Activated T-helper 17 cell treated with anti-CD3 and anti-CD28 coated beads, Interleukin-2, amount 50 U/mL, for 72 hours (primary cell): ENCODE data around the gene ARHGAP18. TPM values are rescaled to one million over a fixed set of nuclear protein-coding genes. Genes with fewer than 3 reads are reported as not detected.
A peak's percentile ranks its signal among the peaks of the same experiment; 100 is the strongest.

Experiments
- ATAC-seq: fragments of 150-1000 bp; cut with Tn5 transposase; replicated peaks from 2 replicates; pipeline ENCODE4 v1.10.0; 2021; ENCODE audit warnings: mild to moderate bottlenecking, moderate library complexity
- H3K27ac Mint-ChIP-seq: one replicate; pipeline ENCODE4 v1.8.0; 2022; ENCODE audit warnings: mixed read lengths
- H3K27me3 Mint-ChIP-seq: one replicate; pipeline ENCODE4 v1.8.0; 2022; ENCODE audit warnings: mixed read lengths
- H3K36me3 Mint-ChIP-seq: one replicate; pipeline ENCODE4 v1.8.0; 2022; ENCODE audit warnings: low read depth, mild to moderate bottlenecking, mixed read lengths
- H3K4me1 Mint-ChIP-seq: one replicate; pipeline ENCODE4 v1.8.0; 2022; ENCODE audit warnings: mixed read lengths
- H3K4me3 Mint-ChIP-seq: one replicate; pipeline ENCODE4 v1.8.0; 2022; ENCODE audit warnings: mild to moderate bottlenecking, mixed read lengths
- H3K9me3 Mint-ChIP-seq: one replicate; pipeline ENCODE4 v1.8.0; 2022; ENCODE audit warnings: mixed read lengths
- total RNA-seq, 2 donors: library from RNA; stranded (reverse); gene quantifications; one replicate each; pipeline ENCODE4 v1.2.3, GENCODE V29; 2022

ARHGAP18 gene
- total RNA-seq, 2 donors from 2014 or later, result 7.9 to 9.5 TPM

DNA sequence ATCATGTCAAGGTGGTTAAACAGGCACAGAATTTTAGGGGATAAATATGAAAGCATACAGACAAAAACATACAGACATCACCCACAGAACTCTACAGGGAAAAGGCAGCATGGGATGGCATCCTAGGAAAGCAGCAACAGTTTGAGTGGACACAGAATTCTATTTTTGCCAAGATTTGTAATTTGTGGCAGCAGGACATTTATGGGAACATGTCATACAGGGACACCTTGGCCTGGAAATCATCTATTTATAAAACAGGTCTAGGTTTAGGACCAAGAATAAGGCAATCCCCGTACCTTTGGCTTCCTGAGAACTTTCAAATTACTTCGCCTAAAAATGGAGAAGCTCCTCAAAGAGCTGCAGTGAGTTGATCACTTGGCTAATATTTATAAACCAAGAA lies 17.5 kb downstream of the ARHGAP18 start:
- Mint-ChIP-seq H3K27me3 (no peaks in the 10 kb centered on the region), H3K4me1 (peaks cover 7% of the 10 kb centered on the region), H3K9me3 (no peaks in the 10 kb centered on the region), H3K36me3 (no peaks in the 10 kb centered on the region), H3K4me3 (no peak overlapping the region), H3K27ac (no peak overlapping the region)
- ATAC-seq, result no peak

DNA sequence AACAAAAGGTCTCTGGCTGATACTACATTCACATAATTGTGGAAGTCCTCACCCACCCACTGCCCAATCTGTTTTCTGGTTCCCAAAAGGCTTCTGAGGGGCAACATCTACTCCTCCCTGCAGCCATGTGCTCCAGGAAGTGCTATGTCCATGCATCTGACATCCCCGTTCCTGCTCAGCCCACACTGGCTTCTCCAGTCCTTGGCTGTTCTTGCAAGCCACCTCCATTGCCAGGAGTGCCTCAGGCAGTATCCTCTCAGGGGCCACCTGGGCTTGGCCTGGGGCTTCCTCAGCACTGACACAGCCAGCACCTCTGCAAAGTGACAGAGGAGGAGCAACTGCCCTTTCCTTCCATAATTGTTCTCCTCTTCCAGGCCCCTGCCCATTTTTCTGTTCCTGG lies 18.3 kb downstream of the ARHGAP18 start:
- peaks cover 14% of the 10 kb centered on the region for H3K4me1 Mint-ChIP-seq
- H3K27ac Mint-ChIP-seq, result no peak overlapping the region
- no peaks in the 10 kb centered on the region for H3K27me3 Mint-ChIP-seq
- H3K4me3 Mint-ChIP-seq, result no peak overlapping the region
- no peaks in the 10 kb centered on the region for H3K36me3 Mint-ChIP-seq
- ATAC-seq, result no peak
- no peaks in the 10 kb centered on the region for H3K9me3 Mint-ChIP-seq

DNA sequence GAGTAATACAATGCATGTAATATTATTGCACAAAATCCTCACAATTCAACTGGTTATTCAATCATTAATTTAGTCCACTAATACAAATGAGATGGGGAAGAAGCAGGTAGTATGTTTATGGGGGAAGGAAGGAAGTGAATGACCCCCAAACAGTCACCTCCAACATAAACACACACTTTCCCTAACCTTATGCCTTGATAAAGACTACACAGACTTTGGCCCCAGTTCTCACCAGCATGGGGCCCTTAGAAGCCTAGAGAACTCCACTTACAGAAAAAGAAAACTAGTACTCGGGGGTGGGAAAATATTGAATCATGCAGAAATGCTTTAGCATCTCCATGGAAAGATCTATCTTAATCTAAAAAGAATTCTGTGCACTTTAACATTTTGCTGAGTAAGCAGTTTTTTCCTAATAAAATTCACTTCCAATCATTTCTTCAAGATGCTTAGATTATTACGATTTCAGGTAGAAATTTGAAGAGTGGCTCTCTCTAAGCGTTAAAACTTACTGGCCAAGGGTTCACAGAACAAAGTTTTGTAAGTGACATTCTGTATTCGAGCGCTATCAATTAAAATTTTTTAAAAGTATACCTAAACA lies 18.8 kb downstream of the ARHGAP18 start:
- peaks cover 17% of the 10 kb centered on the region for H3K4me1 Mint-ChIP-seq

DNA sequence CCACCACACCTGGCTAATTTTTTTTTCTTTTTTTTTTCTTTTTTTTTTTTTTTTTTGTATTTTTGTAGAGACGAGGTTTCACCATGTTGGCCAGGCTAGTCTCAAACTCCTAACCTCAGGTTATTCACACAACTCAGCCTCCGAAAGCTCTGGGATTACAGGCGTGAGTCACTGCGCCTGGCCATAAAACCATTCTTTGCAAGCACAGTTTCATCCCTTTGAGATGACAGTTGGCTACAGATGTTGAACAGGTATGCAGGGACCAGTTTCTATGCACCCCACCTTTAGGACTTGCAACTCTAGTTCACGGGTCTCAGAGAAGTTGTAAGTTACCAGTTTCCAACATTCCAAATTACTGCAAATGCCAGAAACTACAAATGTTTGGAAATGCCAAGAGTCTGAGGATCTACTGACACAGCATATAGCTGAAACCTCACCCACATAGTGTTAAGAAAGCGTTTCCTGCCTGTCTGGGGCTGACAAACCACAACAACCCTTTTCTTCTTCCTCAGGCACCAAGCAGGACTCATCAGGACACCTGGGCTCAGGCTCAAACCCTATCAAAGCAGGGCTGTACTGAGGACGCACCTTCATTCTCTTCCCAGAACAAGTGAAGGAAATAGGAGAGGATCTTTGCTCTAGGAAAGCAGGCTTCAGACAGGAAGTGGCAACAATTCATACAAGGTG lies 22.9 kb downstream of the ARHGAP18 start:
- Mint-ChIP-seq H3K9me3 (no peaks in the 10 kb centered on the region), H3K27ac (peak overlapping the region; percentile 2), H3K4me1 (peaks cover 37% of the 10 kb centered on the region), H3K27me3 (no peaks in the 10 kb centered on the region), H3K36me3 (no peaks in the 10 kb centered on the region), H3K4me3 (peak overlapping the region; percentile 32)
- peak; percentile 79 for ATAC-seq

More for the DNA sequence above, 18.8 kb downstream of the ARHGAP18 start:
- H3K36me3 Mint-ChIP-seq, result no peaks in the 10 kb centered on the region
- no peak overlapping the region for H3K27ac Mint-ChIP-seq
- H3K9me3 Mint-ChIP-seq, result no peaks in the 10 kb centered on the region
- no peak for ATAC-seq
- no peak overlapping the region for H3K4me3 Mint-ChIP-seq
- no peaks in the 10 kb centered on the region for H3K27me3 Mint-ChIP-seq

DNA sequence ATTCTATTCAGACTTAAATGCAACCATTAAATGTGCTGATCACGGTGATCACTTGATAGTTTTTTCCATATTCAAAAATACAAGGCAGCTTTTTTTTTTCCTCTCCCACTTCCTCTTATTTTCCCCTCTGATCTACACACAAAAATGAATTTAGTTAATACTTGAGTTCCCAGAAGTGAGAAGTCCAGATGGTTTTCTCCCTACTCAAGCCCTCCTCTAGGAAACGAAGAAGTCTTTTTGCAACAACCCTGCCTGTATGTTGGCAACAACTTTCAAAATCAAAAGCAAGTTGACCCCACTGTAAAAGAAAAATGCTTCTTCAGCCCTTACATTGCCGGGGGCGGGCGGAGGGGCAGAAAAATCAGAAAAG lies 24.3 kb downstream of the ARHGAP18 start:
- Mint-ChIP-seq H3K27me3 (no peaks in the 10 kb centered on the region), H3K4me3 (no peak overlapping the region), H3K36me3 (no peaks in the 10 kb centered on the region), H3K9me3 (no peaks in the 10 kb centered on the region), H3K4me1 (peaks cover 37% of the 10 kb centered on the region), H3K27ac (no peak overlapping the region)
- no peak for ATAC-seq

DNA sequence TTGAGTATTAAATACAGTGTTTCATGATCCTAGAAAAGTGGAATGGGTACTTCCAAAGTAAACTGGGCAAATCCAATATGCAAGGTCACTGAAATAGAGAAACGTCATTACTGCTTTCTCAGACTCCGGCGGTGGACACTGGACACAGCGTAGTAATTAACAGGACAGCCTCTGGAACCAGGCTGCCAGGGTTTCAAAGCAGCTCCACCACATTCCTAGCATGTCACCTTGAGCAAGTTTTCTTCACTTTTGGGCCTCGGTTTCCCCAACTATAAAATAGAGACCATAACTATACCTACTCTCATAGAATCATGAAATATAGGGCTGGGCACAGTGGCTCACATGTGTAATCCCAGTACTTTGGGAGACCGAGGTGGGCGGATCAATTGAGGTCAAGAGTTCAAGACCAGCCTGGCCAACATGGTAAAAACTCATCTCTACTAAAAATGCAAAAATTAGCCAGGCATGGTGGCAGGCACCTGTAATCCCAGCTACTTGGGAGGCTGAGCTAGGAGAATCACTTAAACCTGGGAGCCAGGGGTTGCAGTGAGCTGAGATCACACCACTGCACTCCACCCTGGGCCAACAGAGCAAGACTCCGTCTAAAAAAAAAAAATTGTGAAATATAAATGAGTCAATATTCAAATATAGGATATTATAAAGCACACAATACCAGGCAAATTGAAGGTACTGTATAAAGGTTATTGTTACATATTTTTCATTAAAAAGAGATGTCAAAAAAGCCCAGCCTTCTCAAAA lies 24.9 kb downstream of the ARHGAP18 start:
- Mint-ChIP-seq H3K4me3 (no peak overlapping the region), H3K27me3 (no peaks in the 10 kb centered on the region), H3K9me3 (no peaks in the 10 kb centered on the region), H3K36me3 (no peaks in the 10 kb centered on the region), H3K27ac (no peak overlapping the region), H3K4me1 (peaks cover 37% of the 10 kb centered on the region)
- ATAC-seq, result no peak

DNA sequence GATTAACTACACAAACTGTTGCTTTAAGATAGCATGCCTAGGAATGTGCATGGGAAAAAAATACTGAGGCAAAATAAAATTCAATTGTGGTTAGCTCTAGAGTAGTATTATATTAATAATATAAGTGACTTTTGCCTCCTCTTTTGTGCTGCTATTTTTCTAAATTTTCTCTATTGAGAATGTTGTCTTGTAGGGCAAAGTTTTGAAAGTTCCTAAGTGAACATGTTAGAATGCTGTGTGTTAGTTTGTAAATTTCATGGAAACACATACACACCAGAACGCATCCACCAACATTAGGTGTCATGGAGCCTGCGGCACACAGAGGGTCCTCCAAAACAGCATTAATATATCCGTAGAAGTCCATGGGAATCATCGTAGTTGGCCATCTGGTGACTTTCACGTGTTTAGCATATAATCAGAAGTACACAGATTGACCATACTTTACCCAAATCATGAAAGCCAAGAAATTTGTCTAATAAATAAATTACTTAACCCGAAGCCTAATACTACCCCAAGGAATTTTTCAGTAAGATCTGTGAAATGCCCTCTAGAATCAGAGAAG lies 25.6 kb downstream of the ARHGAP18 start:
- Mint-ChIP-seq H3K4me1 (peaks cover 37% of the 10 kb centered on the region), H3K27me3 (no peaks in the 10 kb centered on the region), H3K4me3 (peak overlapping the region; percentile 62), H3K36me3 (no peaks in the 10 kb centered on the region), H3K27ac (peak overlapping the region; percentile 52), H3K9me3 (no peaks in the 10 kb centered on the region)
- no peak for ATAC-seq

GRCh38 chr6:129683601-129684322 lies 26.2 kb downstream of the ARHGAP18 start:
- Mint-ChIP-seq H3K27me3 (no peaks in the 10 kb centered on the region), H3K27ac (peak overlapping the region; percentile 52), H3K36me3 (no peaks in the 10 kb centered on the region), H3K4me3 (peak overlapping the region; percentile 62), H3K4me1 (peaks cover 37% of the 10 kb centered on the region), H3K9me3 (no peaks in the 10 kb centered on the region)
- peak; percentile 94 for ATAC-seq

DNA sequence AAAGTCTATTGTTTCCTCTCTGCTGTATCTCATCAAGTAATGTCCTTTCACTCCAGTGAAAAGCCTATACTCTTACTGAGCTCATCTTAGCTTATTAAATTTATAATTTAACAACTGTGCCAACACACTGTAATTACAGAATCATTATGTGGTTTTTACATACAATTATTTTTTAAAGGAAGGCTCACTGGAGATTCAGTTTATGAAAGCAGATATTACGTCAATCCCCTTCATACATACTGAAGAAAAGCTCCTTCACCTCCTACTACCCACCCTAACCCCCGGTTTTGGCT lies 28.1 kb downstream of the ARHGAP18 start:
- Mint-ChIP-seq H3K4me1 (peaks cover 37% of the 10 kb centered on the region), H3K4me3 (no peak overlapping the region), H3K36me3 (no peaks in the 10 kb centered on the region), H3K9me3 (no peaks in the 10 kb centered on the region), H3K27me3 (no peaks in the 10 kb centered on the region), H3K27ac (no peak overlapping the region)
- ATAC-seq, result no peak

- Mint-ChIP-seq H3K9me3 (no peaks in the 10 kb centered on the region), H3K4me3 (no peak overlapping the region), H3K27me3 (no peaks in the 10 kb centered on the region), H3K36me3 (no peaks in the 10 kb centered on the region), H3K27ac (no peak overlapping the region), H3K4me1 (peaks cover 28% of the 10 kb centered on the region)
- no peak for ATAC-seq
Measured at GRCh38 chr6:129680633-129681032, 29.3 kb downstream of the ARHGAP18 start.

DNA sequence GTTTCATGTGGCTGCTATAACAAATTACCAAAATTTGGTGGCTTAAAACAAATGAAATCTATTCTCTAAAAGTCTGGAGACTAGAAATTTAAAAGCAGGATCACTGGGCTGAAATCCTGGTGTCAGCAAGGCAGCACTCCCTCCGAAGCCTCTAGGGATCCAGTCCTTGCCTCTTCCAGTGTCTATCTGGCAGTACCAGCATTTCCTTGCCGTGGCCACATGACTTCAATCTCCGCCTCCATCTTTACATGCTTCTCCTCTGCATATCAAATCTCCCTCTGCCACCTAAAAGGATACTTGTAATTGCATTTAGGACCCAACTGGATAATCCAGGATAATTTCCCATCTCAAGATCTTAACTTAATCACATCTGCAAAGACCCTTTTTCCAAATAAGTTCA lies 30.2 kb downstream of the ARHGAP18 start:
- no peak overlapping the region for H3K4me3 Mint-ChIP-seq
- no peaks in the 10 kb centered on the region for H3K27me3 Mint-ChIP-seq
- H3K36me3 Mint-ChIP-seq, result no peaks in the 10 kb centered on the region
- no peak for ATAC-seq
- no peak overlapping the region for H3K27ac Mint-ChIP-seq
- H3K9me3 Mint-ChIP-seq, result no peaks in the 10 kb centered on the region
- H3K4me1 Mint-ChIP-seq, result peaks cover 29% of the 10 kb centered on the region

DNA sequence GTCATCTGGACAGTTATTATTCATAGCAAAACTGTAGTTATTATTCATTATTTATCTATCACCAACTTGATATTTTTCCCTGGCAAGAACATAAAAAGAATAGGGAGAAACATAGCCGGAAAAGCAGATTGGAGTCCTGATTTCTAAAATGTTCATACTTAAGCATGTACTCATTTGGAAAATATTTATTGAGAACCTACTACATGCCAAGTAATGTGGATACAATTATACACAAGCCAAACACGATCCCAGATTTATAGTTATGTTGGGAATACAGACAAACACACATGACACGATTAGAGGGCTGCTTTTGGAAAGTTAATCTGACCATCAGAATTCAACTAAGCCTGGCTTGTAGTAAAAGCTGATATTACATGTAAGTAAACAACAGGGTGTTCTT lies 30.7 kb downstream of the ARHGAP18 start:
- H3K4me3 Mint-ChIP-seq, result no peak overlapping the region
- H3K27me3 Mint-ChIP-seq, result no peaks in the 10 kb centered on the region
- ATAC-seq, result no peak
- H3K4me1 Mint-ChIP-seq, result peaks cover 25% of the 10 kb centered on the region
- no peaks in the 10 kb centered on the region for H3K36me3 Mint-ChIP-seq
- H3K9me3 Mint-ChIP-seq, result no peaks in the 10 kb centered on the region
- H3K27ac Mint-ChIP-seq, result no peak overlapping the region

DNA sequence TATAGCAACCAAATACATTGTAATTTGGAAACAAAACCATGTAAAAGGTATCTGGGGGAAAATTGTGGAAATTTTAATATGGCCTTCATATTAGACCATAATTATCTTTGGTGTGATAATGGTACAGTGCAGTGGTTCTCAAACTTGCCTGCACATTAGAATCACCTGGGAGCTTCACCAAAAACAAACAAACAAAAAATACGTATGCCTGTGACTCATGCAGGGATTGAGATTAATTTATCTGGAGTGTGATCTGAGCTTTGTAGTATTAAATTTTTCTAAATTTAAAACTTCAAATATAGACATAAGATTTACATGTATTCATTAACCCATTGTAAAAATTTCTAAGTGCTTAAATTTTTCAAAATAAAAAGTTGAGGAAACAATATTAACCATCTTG lies 31.5 kb downstream of the ARHGAP18 start:
- no peak for ATAC-seq
- Mint-ChIP-seq H3K4me1 (peaks cover 17% of the 10 kb centered on the region), H3K27me3 (no peaks in the 10 kb centered on the region), H3K36me3 (no peaks in the 10 kb centered on the region), H3K27ac (no peak overlapping the region), H3K9me3 (no peaks in the 10 kb centered on the region), H3K4me3 (no peak overlapping the region)

DNA sequence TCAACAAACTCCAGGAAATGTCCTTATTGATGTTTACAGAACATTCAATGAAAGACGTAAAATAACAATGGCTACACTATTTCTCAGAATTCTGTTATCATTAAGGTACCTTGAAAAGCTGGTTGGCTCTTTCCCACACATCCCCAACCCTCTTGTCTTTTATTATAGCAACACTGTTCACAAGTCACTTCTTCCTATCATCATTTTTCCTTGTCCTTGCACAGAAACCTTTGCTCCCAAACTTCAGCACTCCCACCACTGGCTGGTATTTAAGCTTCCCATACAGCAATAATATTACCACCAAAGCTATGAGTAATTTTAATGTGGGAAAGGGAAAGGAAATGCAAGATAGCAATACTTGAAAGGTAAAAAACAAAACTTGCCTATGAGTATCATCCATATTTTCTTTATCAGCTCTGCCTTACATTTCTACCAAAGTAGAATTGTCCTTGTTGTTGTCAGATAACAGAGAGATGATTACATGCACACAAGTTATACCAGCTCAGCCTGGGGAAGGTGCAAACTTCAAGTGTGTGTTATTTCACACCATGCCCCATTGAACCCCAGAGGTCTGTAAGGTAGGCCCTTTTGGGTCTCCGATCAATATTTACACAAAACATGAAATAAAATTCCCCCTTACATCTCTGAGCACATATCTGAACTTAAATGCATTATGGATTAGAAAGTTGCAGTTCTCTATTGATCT lies 32.2 kb downstream of the ARHGAP18 start:
- no peaks in the 10 kb centered on the region for H3K9me3 Mint-ChIP-seq
- H3K4me3 Mint-ChIP-seq, result no peak overlapping the region
- no peak for ATAC-seq
- no peaks in the 10 kb centered on the region for H3K27me3 Mint-ChIP-seq
- H3K36me3 Mint-ChIP-seq, result no peaks in the 10 kb centered on the region
- H3K4me1 Mint-ChIP-seq, result peaks cover 16% of the 10 kb centered on the region
- H3K27ac Mint-ChIP-seq, result no peak overlapping the region
